GM15510 (cell line): ENCODE results near the gene APOL6.

ENCODE experiments used
- POLR2A ChIP-seq: IDR thresholded peaks from 3 replicates; pipeline ENCODE4 v1.6.1; 2011; ENCODE audit warnings: borderline replicate concordance; ENCODE audit not compliant: insufficient read length; ENCODE audit errors: extremely low read depth

APOL6 gene

GRCh38 chr22:35645646-35646045 is 2.6 kb upstream of the APOL6 start:
- TF ChIP-seq POLR2A = no peak

GRCh38 chr22:35649026-35649553 is 844 bp downstream of the APOL6 start:
- no peak for TF ChIP-seq POLR2A

- no peak for TF ChIP-seq POLR2A
These were observed 1.5 kb downstream of the APOL6 start for GRCh38 chr22:35649636-35650250.

DNA sequence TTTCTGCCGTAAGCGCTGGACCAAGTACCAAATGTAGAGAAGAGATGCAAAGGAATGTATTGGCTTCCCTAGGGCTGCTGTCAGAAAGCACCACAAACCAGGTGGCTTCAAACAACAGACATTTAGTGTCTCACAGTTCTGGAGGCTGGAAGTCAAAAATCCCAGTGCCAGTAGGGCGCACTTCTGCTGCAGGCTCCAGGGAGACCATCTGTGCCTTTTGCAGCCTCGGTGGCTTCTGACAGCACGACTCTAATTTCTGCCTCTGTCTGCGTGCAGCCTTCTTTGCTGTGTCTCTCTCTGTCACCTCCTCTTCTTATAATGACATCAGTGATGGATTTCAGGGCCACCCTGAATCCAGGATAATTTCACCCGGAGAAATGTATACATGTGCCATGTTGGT is 2.8 kb downstream of the APOL6 start:
- no peak for TF ChIP-seq POLR2A

DNA sequence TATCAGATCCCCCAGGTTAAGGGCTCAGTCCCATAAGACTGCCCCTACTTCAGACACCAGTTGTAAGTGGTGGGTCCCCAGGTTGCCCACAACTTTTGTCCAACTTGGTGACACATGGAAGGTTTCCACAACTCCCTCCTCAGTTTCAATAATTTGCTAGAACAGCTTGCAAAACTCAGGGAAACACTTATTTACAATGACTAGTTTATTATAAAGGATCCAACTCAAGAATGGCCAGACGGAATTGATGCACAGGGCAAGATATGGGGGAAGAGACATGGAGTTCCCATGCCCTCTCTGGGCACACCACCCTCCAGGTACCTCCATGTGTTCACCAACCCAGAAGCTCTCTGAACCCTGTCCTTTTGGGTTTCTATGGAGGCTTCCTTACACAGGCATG is 5.6 kb downstream of the APOL6 start:
- no peak for TF ChIP-seq POLR2A

- no peak for TF ChIP-seq POLR2A
These were observed 8.1 kb downstream of the APOL6 start for GRCh38 chr22:35656284-35656752.

GRCh38 chr22:35657571-35658312 is 9.5 kb downstream of the APOL6 start:
- TF ChIP-seq POLR2A = no peak

DNA sequence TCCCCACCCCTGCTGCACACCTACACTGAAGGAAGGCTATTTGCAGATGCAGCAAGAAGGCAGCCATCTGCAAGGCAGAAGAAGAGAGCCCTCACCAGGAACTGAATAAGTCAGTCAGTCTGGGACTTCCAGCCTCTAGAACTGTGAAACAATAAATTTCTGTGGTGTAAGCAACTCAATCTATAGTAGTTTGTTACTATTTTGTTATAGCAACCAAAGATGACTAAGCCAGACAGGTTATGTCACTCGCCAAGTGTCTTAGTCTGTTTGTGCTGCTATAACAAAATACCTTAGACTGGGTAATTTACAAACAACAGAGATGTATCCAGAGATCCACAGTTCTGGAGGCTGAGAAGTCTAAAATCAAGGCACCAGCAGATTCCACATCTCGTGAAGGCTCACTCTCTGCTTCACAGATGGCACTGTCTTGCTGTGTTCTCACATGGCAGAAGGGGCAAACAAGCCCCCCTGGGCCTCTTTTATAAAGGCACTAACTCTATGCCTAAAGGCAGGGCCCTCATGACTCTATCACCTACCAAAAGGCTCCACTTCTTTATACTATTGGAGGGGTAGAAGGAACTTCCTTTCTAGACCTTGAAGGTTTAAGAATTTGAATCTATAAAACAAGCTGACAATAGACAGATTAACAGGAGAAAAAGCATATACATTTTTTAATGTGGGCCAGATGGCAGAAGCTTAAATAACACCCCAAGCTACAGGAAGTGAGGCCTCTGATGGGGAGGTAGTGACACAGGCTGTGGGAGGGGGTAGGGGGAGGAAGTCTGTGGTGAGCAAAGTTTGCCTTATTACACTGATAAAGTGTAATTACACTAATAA is 12.3 kb downstream of the APOL6 start:
- TF ChIP-seq POLR2A = no peak

DNA sequence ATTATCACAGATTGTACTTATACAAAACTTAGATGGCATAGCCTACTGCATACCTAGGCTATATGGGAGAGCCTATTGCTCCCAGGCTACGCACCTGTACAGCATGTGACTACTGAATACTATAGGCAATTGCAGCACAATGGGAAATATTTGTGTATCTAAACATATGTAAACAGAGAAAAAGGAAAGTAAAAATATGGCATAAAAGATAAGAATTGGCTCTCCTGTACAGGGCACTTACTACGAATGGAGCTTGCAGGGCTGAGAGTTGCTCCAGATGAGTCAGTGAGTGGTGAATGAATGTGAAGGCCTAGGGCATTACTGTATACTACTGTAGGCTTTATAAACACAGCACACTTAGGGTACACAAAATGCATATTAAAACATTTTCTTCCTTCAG is 13.2 kb downstream of the APOL6 start:
- TF ChIP-seq POLR2A = no peak

DNA sequence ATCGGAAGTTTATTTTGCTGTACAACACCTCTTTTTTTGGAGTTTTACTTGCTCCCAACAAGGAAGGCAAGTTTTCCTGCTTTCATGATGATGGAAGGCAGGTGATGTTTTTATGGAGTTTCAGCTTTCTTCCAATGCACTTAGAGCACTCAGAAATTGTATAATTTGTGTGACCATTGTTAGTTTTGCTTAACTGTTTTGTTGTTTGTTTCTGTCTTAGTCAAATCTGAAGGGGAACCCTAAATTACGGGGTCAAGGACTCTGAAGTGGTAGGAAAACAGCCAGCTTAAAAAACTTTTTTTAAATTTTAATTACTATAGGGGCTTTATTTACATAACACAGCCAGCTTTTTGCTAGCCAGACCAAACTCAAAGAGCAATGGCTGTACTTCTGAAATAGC is 14.7 kb downstream of the APOL6 start:
- no peak for TF ChIP-seq POLR2A

DNA sequence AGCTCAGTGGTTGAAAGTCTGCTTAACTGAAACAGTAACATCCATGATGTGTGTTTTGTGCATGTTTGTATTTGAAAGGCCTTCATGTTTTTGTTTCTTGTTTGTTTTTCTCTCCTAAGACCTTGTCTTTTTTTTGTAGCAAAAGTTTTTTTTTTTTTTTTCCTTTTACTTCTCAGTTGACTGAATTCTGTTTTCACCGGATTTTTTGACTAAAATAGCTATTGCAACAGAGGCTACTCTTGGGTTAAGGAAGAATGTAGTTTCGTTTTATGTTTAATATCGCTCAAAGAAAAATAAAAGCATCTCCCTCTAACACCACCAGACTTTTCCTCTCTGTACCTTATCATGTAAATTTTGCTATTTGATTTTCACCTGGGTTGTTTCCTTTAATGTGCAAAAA is 15.1 kb downstream of the APOL6 start:
- TF ChIP-seq POLR2A = no peak

GRCh38 chr22:35664955-35665587 is 16.8 kb downstream of the APOL6 start:
- TF ChIP-seq POLR2A = no peak

DNA sequence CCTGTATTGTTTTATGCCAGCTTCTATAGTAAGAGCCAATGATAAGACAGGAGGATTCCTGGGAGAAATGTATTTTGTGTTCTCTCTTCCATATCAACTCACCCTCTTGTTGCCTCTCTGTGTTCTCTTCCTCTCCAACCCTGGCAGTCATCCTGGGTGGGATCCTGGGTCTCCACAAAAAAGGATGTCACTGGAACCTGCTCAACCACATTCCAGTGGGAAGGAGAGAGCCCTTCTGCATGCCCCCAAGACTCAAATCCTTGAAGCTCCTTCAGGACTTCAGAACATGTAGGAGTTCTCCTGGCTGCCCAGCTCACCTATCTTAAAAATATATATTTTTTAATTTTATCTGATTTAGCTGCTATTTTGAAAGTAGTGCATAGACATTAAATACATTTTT is 26.1 kb downstream of the APOL6 start:
- no peak for TF ChIP-seq POLR2A

DNA sequence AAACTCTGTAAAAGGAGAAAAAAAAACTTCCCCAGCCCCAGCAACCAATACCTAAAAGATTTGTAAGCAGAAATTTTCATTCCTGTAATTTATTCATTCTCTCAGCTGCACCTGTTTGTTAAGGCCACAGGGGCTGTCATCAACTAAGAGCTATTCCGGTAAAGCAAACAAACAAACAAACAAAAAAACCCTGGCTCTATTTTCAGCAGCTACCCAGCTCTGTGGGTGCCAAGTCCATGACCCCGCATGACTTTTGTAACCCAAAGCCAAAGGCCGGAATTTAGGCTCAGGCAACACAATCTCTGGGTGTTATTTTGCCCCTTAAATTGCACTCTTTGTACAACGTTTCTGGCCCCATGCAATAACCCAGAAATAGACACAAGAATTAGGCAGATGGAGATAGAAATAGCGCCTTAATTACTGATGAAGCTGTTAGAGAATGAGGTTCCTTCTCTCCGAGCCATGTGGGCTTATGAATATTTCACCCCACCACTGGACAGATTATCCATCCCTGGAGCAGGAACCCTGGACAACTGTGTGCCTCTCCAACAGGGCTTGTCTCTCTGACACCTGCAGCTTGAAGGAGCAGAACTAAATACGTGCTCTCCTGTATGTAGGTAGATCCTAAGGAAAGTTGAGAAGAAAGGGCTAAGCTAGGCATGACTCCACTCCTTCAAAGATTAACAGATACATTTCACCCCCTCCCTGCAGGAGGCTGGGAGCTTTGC is 29.4 kb downstream of the APOL6 start:
- no peak for TF ChIP-seq POLR2A
